HG03432 (cell line): Measurements from ENCODE around the gene FKBP11.
"Not testable (repeated sequence)": the region's sequence is repeated elsewhere in the genome, so short reads cannot be mapped to it uniquely, and the experiment has no call there.

Experiments
- ATAC-seq: cut with Tn5 transposase; IDR thresholded peaks from one replicate; pipeline ENCODE4 v1.9.1; 2021; ENCODE audit warnings: mild to moderate bottlenecking, moderate library complexity; ENCODE audit not compliant: unreplicated experiment

Gene FKBP11

DNA sequence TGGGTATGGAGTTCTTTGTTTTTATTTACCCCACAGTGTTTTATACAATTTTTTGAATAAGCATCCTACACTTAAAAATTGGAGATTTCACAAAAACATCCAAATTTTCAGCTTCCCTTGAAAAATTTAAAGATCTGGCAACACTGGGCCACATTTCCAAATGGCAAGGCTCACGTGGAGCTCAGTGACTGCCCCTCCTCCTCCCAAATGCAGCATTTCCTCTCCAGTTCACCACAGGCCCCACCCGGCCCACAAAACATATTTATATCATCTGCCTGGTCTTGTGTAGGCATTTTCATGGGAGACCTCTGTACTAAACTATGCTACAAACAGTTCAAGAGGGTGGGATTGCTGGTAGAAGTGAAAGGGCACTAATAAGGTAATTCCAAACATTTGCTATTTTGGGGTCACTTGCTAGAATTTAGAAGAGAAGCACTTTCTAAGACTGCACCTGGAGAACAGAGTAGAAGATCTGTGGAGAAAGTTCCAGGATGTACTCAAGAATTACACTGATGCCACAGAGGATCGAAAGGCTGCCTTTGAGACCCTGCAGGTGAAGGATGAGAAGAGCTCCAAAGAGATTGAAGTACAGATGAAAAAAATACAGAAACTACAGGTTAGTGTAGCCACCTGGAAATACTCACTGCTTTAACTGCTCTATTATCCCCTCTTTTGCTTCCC lies 7.3 kb downstream of the FKBP11 start:
- no peak for ATAC-seq

DNA sequence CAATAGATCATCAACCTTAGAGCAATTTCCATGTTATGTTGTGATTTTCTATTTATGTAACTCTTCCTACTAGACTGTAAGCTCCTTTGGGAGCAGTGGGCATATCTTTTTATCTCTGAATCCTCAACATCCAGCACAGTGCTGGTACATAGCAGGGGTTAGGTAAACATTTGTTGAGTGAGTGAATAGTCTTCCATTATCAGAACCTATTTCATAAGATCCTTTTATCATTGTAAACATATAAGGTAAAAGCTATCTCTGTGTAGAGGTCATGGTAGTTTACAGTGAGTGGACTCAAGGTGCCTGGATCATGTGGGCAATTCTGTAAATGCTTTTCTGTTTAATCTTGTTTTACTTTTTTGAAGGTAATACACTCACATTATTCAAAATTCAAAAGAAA lies 15.1 kb downstream of the FKBP11 start:
- no peak for ATAC-seq

DNA sequence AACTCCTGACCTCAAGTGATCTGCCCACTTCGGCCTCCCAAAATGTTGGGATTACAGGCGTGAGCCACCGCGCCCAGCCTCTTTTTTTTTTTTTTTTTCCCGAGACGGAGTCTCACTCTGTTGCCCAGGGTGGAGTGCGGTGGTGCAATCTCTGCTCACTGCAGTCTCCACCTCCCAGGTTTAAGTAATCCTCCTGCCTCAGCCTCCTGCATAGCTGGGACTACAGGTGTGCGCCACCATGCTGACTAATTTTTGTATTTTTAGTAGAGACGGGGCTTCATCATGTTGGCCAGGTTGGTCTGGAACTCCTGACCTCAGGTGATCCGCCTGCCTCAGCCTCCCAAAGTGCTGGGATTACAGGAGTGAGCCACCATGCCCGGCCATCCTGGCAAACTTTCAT lies 15.6 kb downstream of the FKBP11 start:
- ATAC-seq: not testable (repeated sequence)

DNA sequence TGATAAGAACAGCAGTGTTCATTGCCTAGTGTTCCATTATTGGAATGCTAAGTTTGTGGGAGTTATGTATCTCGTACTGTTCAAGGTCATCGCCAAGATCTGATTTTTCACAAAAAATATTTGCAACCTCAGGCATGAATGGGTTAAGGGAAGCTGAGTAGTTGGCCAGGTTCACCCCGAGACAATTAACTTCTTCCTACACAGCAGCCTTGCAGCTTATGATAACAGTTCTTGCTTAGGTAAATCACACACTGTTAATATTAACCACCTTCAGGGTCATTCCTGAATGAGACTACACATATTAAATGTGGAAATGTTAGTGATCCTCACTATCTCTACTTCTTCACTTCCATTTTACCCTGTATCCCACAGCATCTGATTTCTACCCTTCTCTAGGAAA lies 18.0 kb downstream of the FKBP11 start:
- no peak for ATAC-seq

GRCh38 chr12:48903982-48904411 lies 21.3 kb downstream of the FKBP11 start:
- ATAC-seq: peak; percentile 67

GRCh38 chr12:48903363-48903981 lies 21.8 kb downstream of the FKBP11 start:
- no peak for ATAC-seq

DNA sequence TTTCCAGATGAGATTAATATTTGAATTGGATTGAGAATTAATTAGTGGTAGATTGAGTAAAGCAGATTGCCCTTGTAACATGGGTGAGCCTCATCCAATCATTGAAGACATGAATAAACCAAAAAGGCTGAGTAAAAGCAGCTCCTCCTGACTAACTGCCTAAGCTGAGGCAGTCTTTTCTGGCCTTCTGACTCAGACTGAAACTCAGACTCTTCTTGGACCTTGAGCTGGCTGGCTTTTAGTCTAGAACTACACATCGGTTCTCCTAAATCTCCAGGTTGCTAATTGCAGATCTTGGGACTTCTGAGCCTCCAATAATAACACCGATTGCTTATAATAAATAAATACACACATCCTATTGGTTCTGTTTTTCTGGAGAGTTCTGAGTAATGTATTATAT lies 24.0 kb downstream of the FKBP11 start:
- peak; percentile 73 for ATAC-seq

DNA sequence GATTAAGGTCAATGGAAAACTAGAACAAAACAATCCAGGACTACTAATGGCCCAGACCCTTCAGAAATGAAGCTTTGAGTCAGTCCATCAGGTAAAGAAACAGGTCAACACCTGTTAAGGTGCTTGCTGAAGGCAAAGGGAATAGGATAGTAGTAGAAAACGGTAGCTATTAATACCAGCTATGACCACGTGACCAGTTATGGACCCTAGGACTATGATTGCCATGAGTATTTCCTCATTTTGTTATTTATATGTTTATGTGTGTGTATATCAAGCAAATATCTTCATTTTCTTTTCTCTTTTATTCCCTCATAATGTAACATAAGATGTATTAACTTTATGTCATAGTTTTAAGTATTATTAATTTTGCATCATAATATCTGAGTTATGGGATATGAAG lies 25.6 kb downstream of the FKBP11 start:
- no peak for ATAC-seq

DNA sequence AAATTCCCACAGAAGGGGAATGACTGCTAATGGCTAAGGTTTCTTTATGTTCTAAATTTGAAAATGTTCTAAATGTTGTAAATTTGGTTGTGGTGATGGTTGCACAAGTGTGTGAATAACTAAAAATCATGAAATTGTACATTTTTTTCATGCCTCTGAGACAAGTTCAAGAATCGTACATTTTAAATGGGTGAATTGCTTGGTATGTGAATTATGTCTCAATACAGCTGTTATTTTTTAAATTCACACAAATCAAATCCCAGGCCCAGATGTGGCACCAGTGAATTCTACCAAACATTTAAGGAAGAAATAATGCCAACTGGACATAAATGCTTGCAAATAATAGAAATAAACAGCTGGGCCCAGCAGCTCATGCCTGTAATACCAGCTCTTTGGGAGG lies 31.0 kb downstream of the FKBP11 start:
- ATAC-seq: no peak

- peak; percentile 82 for ATAC-seq
Measured at GRCh38 chr12:48890657-48891418, 34.5 kb downstream of the FKBP11 start.

DNA sequence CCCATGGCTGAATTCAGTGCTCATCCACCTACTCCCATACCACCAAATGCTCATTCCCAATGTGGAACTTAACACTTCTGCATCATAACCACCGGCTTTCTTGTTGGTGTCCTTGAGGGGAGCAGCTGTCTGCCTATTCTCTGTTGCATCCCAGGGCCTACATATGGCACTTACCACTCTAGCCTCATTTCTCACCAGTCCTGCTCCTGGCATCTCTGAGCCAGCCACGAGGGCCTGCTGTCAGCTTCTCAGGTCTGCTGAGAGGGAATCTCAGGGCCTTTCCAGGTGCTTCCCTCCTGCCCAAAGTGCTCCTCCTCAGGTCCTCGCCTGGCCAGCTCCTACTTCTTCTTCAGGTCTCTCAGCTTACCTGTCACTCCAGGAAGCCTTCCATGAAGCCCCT lies 35.6 kb downstream of the FKBP11 start:
- no peak for ATAC-seq

DNA sequence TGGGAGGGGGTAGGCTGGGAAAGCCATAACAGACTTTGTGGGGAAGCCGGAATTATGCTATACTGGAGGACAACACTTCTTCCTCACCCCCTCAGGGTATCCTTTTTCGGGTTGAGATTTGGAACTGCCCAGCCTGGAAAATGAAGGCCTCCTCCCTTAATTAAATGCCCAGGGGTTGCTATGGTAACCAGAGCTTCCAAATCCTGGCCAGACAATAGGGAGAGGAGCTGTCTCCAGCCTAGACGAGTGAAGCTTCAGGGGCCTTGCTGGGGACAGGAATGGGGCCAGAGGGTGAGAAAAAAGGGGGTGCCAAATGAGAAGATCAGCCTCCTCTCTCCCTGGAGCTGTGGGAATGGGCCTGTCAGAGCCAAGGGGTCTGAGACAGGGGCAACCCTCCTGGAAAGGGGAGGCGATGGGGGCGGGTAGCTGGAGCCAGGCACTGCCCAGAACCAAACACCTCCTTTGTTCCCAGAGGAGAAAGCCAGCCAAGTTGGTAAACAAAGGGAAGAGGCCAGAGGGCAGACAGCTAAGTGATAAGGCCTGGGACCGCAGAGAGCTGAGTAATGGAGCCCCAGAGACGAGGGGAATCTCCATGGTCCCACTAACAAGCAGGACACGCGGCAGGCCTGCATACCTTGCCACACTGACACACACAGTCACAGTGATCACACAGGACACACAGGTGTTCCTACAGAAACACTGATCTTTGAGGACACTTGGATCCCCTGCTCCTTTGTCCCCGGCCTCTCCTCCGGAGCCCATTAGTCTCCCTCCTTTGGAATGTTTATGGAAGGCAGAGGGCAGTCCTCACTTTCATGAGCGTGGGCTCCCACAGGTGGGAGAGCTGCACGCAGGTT lies 41.8 kb downstream of the FKBP11 start:
- ATAC-seq: no peak

DNA sequence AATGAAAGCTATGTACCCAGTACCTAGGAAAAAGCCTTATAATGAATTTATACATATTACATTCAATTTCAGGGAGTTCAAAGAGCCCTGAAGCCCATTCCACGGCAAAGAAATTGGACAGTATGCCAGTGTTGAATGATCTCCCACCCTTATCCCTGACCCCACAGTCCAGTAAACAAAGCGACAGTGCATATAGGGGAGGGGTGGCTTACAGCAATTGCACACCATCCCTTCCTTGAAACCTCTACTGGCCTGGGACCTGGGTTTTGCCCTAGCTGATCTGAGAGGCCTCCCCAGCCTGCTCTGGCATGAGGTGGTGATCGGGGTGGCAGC lies 42.4 kb downstream of the FKBP11 start:
- ATAC-seq: no peak

- ATAC-seq: no peak
Measured at GRCh38 chr12:48882315-48882687, 43.0 kb downstream of the FKBP11 start.

DNA sequence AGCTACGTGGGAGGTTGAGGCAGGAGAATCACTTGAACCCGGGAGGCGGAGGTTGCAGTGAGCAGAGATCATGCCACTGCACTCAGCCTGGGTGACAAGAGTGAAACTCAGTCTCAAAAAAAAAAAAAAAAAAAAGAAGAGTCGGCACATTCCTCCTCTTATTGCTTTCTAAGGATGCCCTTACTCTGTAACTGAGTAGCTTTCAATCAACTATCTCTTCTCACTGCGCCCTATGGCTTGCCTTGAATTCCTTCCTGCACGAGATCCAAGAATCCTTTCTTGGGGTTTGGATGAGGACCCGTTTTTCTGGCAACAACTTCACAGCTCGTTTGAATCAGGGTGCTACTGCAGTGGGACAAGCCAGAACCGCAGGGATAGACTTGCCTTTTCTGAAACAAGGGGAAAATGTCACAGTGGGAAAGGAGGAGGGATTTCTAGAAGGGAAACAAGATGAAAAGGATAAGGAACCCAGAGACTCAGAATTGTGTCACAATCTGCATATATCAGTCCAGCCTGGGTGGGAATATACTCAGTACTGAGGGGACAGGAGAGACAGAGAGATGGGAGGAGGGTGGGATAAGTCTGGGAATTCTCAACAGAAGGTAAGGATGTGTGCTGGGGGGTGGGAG lies 43.5 kb downstream of the FKBP11 start:
- no peak for ATAC-seq

- no peak for ATAC-seq
Measured at GRCh38 chr12:48880647-48881046, 44.6 kb downstream of the FKBP11 start.

DNA sequence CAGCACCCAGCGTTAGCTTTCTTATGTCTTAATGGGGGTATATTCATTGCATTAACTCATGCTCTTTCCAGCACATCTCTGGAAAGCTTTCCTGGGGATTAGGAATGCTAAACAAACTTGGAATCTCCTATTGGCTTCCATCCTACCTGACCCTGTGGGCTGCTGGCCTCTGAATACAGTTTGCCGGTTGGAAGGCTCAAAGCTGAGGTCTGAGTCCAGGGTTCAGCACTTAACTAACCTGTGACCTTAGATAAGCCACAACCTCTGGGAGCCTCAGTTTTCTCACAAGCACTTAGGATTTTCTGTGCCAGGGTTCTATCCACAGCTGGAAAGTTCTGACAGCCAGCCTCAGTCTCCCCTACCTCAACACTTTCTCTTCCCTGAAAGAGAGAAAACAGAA lies 46.7 kb downstream of the FKBP11 start:
- ATAC-seq: no peak

- no peak for ATAC-seq
Measured at GRCh38 chr12:48875944-48876515, 49.3 kb downstream of the FKBP11 start.

GRCh38 chr12:48873534-48873933 lies 51.8 kb downstream of the FKBP11 start:
- not testable (repeated sequence) for ATAC-seq

GRCh38 chr12:48873096-48873495 lies 52.2 kb downstream of the FKBP11 start:
- no peak for ATAC-seq
